Parathyroid adenoma (tissue), 2 donors: Measurements from ENCODE around the gene RASSF7.

Experiments
- H2AFZ ChIP-seq: fragments of 300-600 bp; sonication (generic); one replicate; pipeline ENCODE4 v1.7.0; 2017; ENCODE audit warnings: antibody characterized with exemption, mild to moderate bottlenecking
- H3K27ac ChIP-seq: fragments of 300-600 bp; sonication (generic); one replicate; pipeline ENCODE4 v1.7.0; 2017
- H3K27me3 ChIP-seq: fragments of 300-600 bp; sonication (generic); one replicate; pipeline ENCODE4 v1.7.0; 2017; ENCODE audit warnings: low read length; ENCODE audit not compliant: control insufficient read depth, insufficient read depth
- H3K36me3 ChIP-seq: fragments of 300-600 bp; sonication (generic); one replicate; pipeline ENCODE4 v1.7.0; 2017; ENCODE audit warnings: low read length; ENCODE audit not compliant: control insufficient read depth, insufficient read depth
- H3K4me1 ChIP-seq: fragments of 300-600 bp; sonication (generic); one replicate; pipeline ENCODE4 v1.7.0; 2017; ENCODE audit warnings: control low read depth
- H3K4me2 ChIP-seq: fragments of 300-600 bp; sonication (generic); one replicate; pipeline ENCODE4 v1.7.0; 2017; ENCODE audit warnings: low read length
- H3K4me3 ChIP-seq: fragments of 300-600 bp; sonication (generic); one replicate; pipeline ENCODE4 v1.7.0; 2017; ENCODE audit warnings: low read depth, low read length
- H3K79me2 ChIP-seq: fragments of 300-600 bp; sonication (generic); one replicate; pipeline ENCODE4 v1.7.0; 2017; ENCODE audit warnings: control low read depth
- H3K9ac ChIP-seq: fragments of 300-600 bp; sonication (generic); one replicate; pipeline ENCODE4 v1.7.0; 2017; ENCODE audit warnings: mild to moderate bottlenecking
- H3K9me3 ChIP-seq: fragments of 300-600 bp; sonication (generic); one replicate; pipeline ENCODE4 v1.7.0; 2017; ENCODE audit warnings: low read length; ENCODE audit not compliant: control insufficient read depth
- CTCF ChIP-seq: fragments of 300-600 bp; sonication (generic); IDR thresholded peaks from one replicate; pipeline ENCODE4 v1.7.0; 2017; ENCODE audit warnings: antibody characterized with exemption, mild to moderate bottlenecking
- donor health status: primary hyperparathyroidism.

RASSF7 gene

GRCh38 chr11:579830-580601, 19.2 kb downstream of the RASSF7 start:
- H3K79me2 ChIP-seq = peaks cover 45% of the 10 kb centered on the region
- no peak overlapping the region for H2AFZ ChIP-seq
- peaks cover 5% of the 10 kb centered on the region for H3K4me1 ChIP-seq
- H3K4me2 ChIP-seq = no peak overlapping the region
- no peak for TF ChIP-seq CTCF
- no peak overlapping the region for H3K27ac ChIP-seq
- H3K27me3 ChIP-seq = no peaks in the 10 kb centered on the region
- H3K9ac ChIP-seq = no peak overlapping the region
- no peak overlapping the region for H3K4me3 ChIP-seq
- no peaks in the 10 kb centered on the region for H3K9me3 ChIP-seq
- H3K36me3 ChIP-seq = no peaks in the 10 kb centered on the region

DNA sequence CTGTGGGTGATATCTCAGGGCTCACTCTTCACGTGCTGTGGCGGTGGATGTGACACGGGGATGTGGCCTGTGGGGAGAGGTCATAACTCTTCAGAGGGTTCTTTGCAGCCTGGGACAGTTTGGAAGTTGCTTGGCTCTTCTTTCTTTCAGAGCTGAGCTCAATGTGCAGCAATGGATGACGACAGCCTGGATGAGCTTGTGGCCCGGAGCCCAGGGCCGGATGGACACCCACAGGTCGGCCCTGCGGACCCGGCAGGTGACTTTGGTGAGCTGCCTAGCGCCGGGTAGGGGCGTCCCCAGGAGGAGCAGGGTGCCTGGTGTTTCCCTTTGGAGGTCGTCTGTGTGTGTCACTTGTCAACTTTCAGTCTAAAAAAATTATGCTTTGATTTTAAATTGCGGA, 20.6 kb downstream of the RASSF7 start:
- no peak overlapping the region for H2AFZ ChIP-seq
- H3K27ac ChIP-seq = no peak overlapping the region
- no peaks in the 10 kb centered on the region for H3K27me3 ChIP-seq
- no peak overlapping the region for H3K4me3 ChIP-seq
- TF ChIP-seq CTCF = no peak
- no peak overlapping the region for H3K4me2 ChIP-seq
- H3K36me3 ChIP-seq = no peaks in the 10 kb centered on the region
- no peaks in the 10 kb centered on the region for H3K9me3 ChIP-seq
- H3K9ac ChIP-seq = no peak overlapping the region
- H3K4me1 ChIP-seq = peaks cover 5% of the 10 kb centered on the region
- H3K79me2 ChIP-seq = peaks cover 48% of the 10 kb centered on the region

GRCh38 chr11:581752-582151, 21.0 kb downstream of the RASSF7 start:
- Histone ChIP-seq H3K9me3 (no peaks in the 10 kb centered on the region), H3K4me2 (no peak overlapping the region), H3K36me3 (no peaks in the 10 kb centered on the region), H3K4me1 (peaks cover 5% of the 10 kb centered on the region), H3K27ac (no peak overlapping the region), H3K4me3 (no peak overlapping the region), H3K79me2 (peaks cover 48% of the 10 kb centered on the region), H2AFZ (no peak overlapping the region), H3K9ac (no peak overlapping the region), H3K27me3 (no peaks in the 10 kb centered on the region)
- no peak for TF ChIP-seq CTCF

DNA sequence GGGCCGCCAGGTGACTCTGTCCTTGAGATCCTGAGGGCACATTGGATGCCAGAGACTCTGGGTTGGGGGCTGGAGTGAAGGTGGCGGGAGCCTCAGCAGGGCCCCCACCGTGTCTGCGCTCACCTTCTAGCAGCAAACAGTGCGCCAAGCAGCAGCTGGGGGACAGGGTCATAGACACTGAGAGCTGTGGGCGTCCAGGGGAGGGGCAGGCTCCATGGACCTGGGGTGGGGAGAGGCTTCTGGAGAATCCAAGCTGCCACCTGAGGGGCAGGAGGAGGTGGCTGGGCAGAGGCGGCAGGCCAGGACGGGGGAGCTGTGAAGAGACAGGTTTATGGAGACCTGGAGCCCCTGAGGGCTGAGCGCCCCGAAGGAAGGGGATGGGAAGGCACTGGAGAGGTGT, 23.5 kb downstream of the RASSF7 start:
- no peak overlapping the region for H3K4me2 ChIP-seq
- H3K36me3 ChIP-seq = no peaks in the 10 kb centered on the region
- no peak overlapping the region for H2AFZ ChIP-seq
- H3K9me3 ChIP-seq = no peaks in the 10 kb centered on the region
- H3K27ac ChIP-seq = no peak overlapping the region
- peaks cover 32% of the 10 kb centered on the region for H3K79me2 ChIP-seq
- H3K4me1 ChIP-seq = no peaks in the 10 kb centered on the region
- no peak overlapping the region for H3K9ac ChIP-seq
- H3K27me3 ChIP-seq = no peaks in the 10 kb centered on the region
- no peak for TF ChIP-seq CTCF
- H3K4me3 ChIP-seq = no peak overlapping the region
